Mesothelial cell of epicardium (in vitro differentiated cells): ENCODE results near the gene RIMBP2. TPM values are rescaled to one million over a fixed set of nuclear protein-coding genes. Genes with fewer than 3 reads are reported as not detected.
"Not testable (repeated sequence)": the region's sequence is repeated elsewhere in the genome, so short reads cannot be mapped to it uniquely, and the experiment has no call there.

ENCODE experiments used
- DNase-seq, 2 experiments: peaks; one replicate each; pipeline ENCODE4 v3.0.0; 2021; ENCODE audit warnings: low spot score in 2 of 2; ENCODE audit not compliant: unreplicated experiment in 2 of 2
- H3K27ac Mint-ChIP-seq: 2 replicates; pipeline ENCODE4 v1.8.0; 2021; ENCODE audit warnings: mixed read lengths
- H3K27me3 Mint-ChIP-seq: 2 replicates; pipeline ENCODE4 v1.8.0; 2021; ENCODE audit warnings: low read depth, mixed read lengths
- H3K36me3 Mint-ChIP-seq: 2 replicates; pipeline ENCODE4 v1.8.0; 2021; ENCODE audit warnings: mixed read lengths
- H3K4me1 Mint-ChIP-seq: 2 replicates; pipeline ENCODE4 v1.8.0; 2021; ENCODE audit warnings: mixed read lengths
- H3K4me3 Mint-ChIP-seq: 2 replicates; pipeline ENCODE4 v1.8.0; 2021; ENCODE audit warnings: mild to moderate bottlenecking, moderate library complexity, mixed read lengths
- H3K9me3 Mint-ChIP-seq: 2 replicates; pipeline ENCODE4 v1.8.0; 2021; ENCODE audit warnings: mixed read lengths
- total RNA-seq: library from RNA; stranded (reverse); gene quantifications from 3 replicates; pipeline ENCODE4 v1.2.1, GENCODE V29; 2021
- TF ChIP-seq, protein P1 (sequence below): fragments of 200-600 bp; sonication (generic); IDR thresholded peaks from one replicate; pipeline ENCODE4 v1.5.0; 2021; ENCODE audit warnings: antibody characterized with exemption; ENCODE audit not compliant: unreplicated experiment

The RIMBP2 gene
- total RNA-seq, 1 donor from 2014 or later, result 8.6 TPM

DNA sequence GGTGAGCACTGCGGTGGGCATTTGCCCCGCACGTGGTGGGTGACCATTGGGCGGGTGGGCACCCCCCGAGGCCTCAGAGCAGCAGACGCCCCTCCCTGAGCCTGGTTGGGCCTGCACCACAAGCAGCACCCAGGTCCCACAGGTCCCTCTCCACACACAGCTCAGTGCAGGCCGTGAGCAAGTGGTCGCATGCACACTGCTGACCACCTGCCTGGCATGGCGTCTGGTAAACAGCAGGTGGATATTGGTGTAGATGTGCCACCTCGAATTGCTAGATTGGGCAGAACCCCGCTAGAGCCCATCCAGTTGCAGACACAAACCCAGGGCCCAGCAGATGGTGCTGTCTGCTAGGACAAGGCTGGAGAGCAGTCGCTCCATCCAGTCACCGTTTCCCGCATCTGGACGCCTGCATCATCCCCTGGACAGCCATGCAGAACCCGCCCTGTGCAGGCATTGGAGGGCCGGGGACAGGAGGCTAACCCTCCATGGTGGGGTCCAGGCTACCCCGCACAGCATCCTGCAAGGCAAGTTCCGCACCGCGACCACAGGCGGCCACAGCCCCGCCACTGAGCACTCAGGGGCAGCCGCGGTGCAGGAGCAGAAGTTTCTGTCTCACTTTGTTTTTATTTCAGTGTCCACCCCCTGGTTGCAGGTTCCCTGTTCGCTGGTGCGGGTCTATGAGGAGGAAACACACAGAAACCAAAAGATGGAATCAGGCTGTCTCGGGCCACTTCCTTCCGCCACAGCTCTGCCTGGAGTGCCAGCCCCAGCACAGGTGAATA, 45.6 kb upstream of the RIMBP2 start:
- DNase-seq, result peak in 1 of 2 experiments; percentile 69
- no peak overlapping the region for H3K27ac Mint-ChIP-seq
- peaks cover 23% of the 10 kb centered on the region for H3K27me3 Mint-ChIP-seq

DNA sequence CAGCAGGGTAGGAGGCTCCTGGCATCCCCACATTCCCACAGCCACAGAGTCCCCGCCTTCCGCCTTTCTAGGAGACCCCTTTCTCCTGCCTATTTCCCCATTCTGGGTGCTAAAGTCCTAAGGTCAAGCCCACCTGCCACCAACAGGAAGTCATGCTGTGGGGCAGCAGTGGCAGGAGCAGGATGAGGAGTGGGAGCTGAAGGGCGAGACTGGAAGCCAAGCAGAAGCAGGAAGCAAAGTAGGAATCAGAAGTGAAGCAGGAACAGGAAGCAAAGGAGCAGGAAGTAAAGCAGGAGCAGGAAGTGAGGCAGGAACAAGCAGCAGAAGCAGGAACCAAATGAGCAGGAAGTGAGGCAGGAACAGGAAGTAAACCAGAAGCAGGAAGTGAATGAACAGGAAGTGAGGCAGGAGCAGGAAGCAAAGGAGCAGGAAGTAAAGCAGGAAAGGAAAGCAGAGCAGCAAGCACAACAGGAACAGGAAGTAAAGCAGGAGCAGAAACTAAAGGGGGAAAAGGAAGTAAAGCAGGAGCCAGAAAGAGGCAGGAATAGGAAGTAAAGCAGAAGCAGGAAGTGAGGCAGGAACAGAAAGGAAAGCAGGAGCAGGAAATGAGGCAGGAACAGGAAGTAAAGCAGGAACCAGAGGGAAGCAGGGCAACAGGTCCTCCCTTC, 38.3 kb upstream of the RIMBP2 start:
- H3K36me3 Mint-ChIP-seq, result no peaks in the 10 kb centered on the region
- peaks cover 14% of the 10 kb centered on the region for H3K27me3 Mint-ChIP-seq
- DNase-seq, result no peak
- H3K4me3 Mint-ChIP-seq, result no peak overlapping the region
- H3K9me3 Mint-ChIP-seq, result peaks cover 5% of the 10 kb centered on the region
- H3K27ac Mint-ChIP-seq, result no peak overlapping the region
- TF ChIP-seq, protein P1, sequence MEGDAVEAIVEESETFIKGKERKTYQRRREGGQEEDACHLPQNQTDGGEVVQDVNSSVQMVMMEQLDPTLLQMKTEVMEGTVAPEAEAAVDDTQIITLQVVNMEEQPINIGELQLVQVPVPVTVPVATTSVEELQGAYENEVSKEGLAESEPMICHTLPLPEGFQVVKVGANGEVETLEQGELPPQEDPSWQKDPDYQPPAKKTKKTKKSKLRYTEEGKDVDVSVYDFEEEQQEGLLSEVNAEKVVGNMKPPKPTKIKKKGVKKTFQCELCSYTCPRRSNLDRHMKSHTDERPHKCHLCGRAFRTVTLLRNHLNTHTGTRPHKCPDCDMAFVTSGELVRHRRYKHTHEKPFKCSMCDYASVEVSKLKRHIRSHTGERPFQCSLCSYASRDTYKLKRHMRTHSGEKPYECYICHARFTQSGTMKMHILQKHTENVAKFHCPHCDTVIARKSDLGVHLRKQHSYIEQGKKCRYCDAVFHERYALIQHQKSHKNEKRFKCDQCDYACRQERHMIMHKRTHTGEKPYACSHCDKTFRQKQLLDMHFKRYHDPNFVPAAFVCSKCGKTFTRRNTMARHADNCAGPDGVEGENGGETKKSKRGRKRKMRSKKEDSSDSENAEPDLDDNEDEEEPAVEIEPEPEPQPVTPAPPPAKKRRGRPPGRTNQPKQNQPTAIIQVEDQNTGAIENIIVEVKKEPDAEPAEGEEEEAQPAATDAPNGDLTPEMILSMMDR, result no peak
- H3K4me1 Mint-ChIP-seq, result no peaks in the 10 kb centered on the region

More for the DNA sequence above, 45.6 kb upstream of the RIMBP2 start:
- Mint-ChIP-seq H3K9me3 (no peaks in the 10 kb centered on the region), H3K36me3 (no peaks in the 10 kb centered on the region), H3K4me3 (no peak overlapping the region), H3K4me1 (no peaks in the 10 kb centered on the region)
- TF ChIP-seq, protein P1, result no peak

DNA sequence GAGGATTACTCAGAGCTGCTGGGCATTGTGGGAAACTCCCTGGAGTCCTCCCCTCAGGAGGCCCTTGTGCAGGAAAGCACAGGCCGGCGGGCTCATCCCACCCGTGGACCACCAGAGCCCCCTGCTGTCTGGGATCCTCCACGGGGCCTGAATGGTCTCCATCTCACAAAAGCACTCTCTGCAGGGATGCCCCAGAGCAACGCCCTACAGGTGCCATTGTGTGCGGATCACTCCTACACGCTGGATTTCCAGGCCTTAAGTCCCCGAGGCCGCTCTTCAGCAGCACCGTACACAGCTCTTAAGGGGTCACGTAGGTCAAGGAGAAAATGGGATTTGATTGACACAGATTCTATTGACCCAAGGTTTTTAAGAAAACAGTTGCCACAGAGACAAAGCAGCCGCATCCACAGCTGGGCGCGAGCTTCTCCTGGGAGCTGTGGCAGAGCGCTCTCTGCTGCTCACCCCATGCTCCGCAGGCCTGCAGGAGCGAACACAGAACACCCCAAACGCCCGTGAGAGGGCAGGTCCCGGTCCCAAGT, 36.7 kb upstream of the RIMBP2 start:
- Mint-ChIP-seq H3K36me3 (no peaks in the 10 kb centered on the region), H3K27ac (no peak overlapping the region), H3K4me1 (no peaks in the 10 kb centered on the region), H3K9me3 (peaks cover 5% of the 10 kb centered on the region), H3K27me3 (peaks cover 16% of the 10 kb centered on the region), H3K4me3 (no peak overlapping the region)
- TF ChIP-seq, protein P1, result no peak
- no peak for DNase-seq

DNA sequence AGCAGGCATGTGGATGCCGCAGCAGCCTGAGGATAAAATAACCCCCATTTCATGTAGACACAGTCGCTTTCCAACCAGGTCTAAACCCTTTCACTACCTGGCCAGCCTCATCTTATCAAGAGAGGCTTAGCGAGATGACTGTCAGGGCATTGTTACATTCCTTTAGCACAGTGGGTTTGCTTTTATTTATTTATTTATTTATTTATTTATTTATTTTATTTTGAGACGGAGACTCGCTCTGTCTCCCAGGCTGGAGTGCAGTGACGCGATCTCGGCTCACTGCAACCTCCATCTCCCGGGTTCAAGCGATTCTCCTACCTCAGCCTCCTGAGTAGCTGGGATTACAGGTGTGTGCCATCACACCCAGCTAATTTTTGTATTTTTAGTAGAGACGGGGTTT, 35.9 kb upstream of the RIMBP2 start:
- not testable (repeated sequence) for H3K36me3 Mint-ChIP-seq, H3K27ac Mint-ChIP-seq, H3K4me3 Mint-ChIP-seq, DNase-seq, H3K9me3 Mint-ChIP-seq, H3K4me1 Mint-ChIP-seq
- H3K27me3 Mint-ChIP-seq, result peaks cover 16% of the 10 kb centered on the region

DNA sequence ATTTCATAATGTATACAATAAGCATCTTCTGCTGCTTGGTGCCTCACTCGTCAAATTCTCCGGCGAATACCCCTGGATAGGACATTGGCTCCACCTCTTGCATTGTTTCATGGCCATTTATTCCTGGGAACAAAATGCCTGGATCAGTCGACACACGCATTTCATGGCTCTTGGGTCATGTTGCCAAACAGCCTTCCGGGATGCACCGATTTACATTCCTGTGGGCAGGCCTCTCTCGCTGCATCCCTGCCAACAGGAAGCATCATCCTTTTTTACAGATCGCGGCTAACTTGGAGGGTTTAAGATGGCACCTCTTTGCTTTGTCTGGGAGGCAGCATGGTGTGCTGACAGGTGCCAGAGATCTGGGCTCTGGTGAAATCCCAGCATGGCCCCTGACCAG, 32.7 kb upstream of the RIMBP2 start:
- Mint-ChIP-seq H3K36me3 (no peaks in the 10 kb centered on the region), H3K27me3 (peaks cover 27% of the 10 kb centered on the region), H3K4me1 (no peaks in the 10 kb centered on the region), H3K4me3 (no peak overlapping the region), H3K27ac (no peak overlapping the region), H3K9me3 (peaks cover 3% of the 10 kb centered on the region)
- DNase-seq, result no peak
- TF ChIP-seq, protein P1, result no peak
